ENCODE results near the gene MYO1D.

The MYO1D gene

GRCh38 chr17:32486701-32487472 is 390.0 kb downstream of the MYO1D start, which contains the start of gene CDK5R1:
TSS of gene CDK5R1 (plus strand) at chr17:32486993. CDS start at chr17:32487621, 628 bp downstream.
- peak; percentile 62 for DNase-seq (ENCODE audit: low read depth, low spot score)
- peak within 1 kb of the TSS; percentile 49 for H3K4me3 ChIP-seq (ENCODE audit: low read depth, low read length)
- TF ChIP-seq CTCF (IDR thresholded peaks at IDR 0.05; ENCODE audit: low read depth, low read length): no peak
- in situ Hi-C loops (cut with HindIII; ENCODE audit: low sequenced_read_pairs): no loop called here

DNA sequence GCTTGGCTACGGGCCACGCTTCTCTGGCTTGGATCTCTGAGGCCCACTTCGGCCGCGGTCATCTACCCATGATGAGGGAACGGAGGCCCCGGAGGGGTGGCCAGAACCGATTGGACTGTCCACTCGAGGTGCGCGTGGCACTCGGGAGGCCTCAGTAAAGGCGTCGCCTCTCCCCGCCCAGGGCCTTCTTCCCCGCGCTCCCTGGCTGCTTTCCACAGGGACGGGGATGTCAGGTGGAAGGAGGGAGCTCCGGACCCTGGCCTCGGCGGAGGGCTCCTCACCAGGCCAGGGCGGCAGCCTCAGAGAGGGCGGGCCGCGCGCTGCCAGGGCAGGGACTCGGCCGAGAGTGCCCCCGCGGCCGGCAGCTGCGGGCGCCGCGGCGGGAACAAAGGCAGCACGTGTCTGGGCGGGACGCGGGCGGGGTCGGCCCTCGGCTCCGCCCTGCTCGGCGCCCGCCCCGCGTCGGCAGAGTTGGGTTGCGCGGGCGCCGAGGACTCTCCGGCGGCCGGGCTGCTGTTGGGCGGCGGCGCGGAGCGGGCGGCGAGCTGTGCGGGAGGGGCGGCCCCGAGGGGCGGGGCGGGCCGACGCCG is 390.7 kb downstream of the MYO1D start:
- H3K4me3 ChIP-seq (ENCODE audit: low read depth, low read length): peak overlapping the region; percentile 38
- in situ Hi-C loops (cut with HindIII; ENCODE audit: low sequenced_read_pairs): no loop called here
- DNase-seq (ENCODE audit: low read depth, low spot score): peak; percentile 60

GRCh38 chr17:32485261-32486110 is 391.4 kb downstream of the MYO1D start:
- H3K4me3 ChIP-seq (ENCODE audit: low read depth, low read length): no peak overlapping the region
- TF ChIP-seq CTCF (IDR thresholded peaks at IDR 0.05; ENCODE audit: low read depth, low read length): no peak
- DNase-seq (ENCODE audit: low read depth, low spot score): no peak
- in situ Hi-C loops (cut with HindIII; ENCODE audit: low sequenced_read_pairs): no loop called here

More for the DNA sequence above, 390.7 kb downstream of the MYO1D start:
- no peak for TF ChIP-seq CTCF (IDR thresholded peaks at IDR 0.05; ENCODE audit: low read depth, low read length)

GRCh38 chr17:32484628-32485027 is 392.3 kb downstream of the MYO1D start:
- in situ Hi-C loops (cut with HindIII; ENCODE audit: low sequenced_read_pairs): no loop called here
- no peak overlapping the region for H3K4me3 ChIP-seq (ENCODE audit: low read depth, low read length)
- no peak for DNase-seq (ENCODE audit: low read depth, low spot score)
- TF ChIP-seq CTCF (IDR thresholded peaks at IDR 0.05; ENCODE audit: low read depth, low read length): no peak

- in situ Hi-C loops (cut with HindIII; ENCODE audit: low sequenced_read_pairs): no loop called here
- DNase-seq (ENCODE audit: low read depth, low spot score): no peak
- TF ChIP-seq CTCF (IDR thresholded peaks at IDR 0.05; ENCODE audit: low read depth, low read length): no peak
- H3K4me3 ChIP-seq (ENCODE audit: low read depth, low read length): no peak overlapping the region
These were observed 392.9 kb downstream of the MYO1D start for GRCh38 chr17:32484041-32484461.

- H3K4me3 ChIP-seq (ENCODE audit: low read depth, low read length): no peak overlapping the region
- DNase-seq (ENCODE audit: low read depth, low spot score): peak; percentile 84
- peak; percentile 80 for TF ChIP-seq CTCF (IDR thresholded peaks at IDR 0.05; ENCODE audit: low read depth, low read length)
- in situ Hi-C loops (cut with HindIII; ENCODE audit: low sequenced_read_pairs): no loop called here
These were observed 393.4 kb downstream of the MYO1D start for GRCh38 chr17:32483451-32484019.

Data from astrocyte of the spinal cord (primary cell).